GM12878 (cell line): Measurements from ENCODE around the gene ATL1. TPM values are rescaled to one million over a fixed set of nuclear protein-coding genes. Genes with fewer than 3 reads are reported as not detected.
A peak's percentile ranks its signal among the peaks of the same experiment; 100 is the strongest.

Experiments used
- ATAC-seq: fragments of 200-7000 bp; cut with Tn5 transposase; 3 replicates; pipeline ENCODE4 v1.9.1; 2020; ENCODE audit warnings: mild to moderate bottlenecking, moderate library complexity
- BruUV-seq: library from RNA; stranded (reverse); fragments of 400-500 nt; replicated peaks from 2 replicates; lab custom pipeline; 2021; lab: Mats Ljungman, UMichigan
- CTCF ChIA-PET: fragments of 300-600 bp; sonication (Branson Sonifier 250); formaldehyde crosslinking; extraction: SDS; loops from one replicate; lab custom pipeline; 2021; ENCODE audit warnings: inconsistent platforms; lab: Yijun Ruan, JAX
- POLR2A ChIA-PET: fragments of 350-600 bp; formaldehyde crosslinking; extraction: SDS; loops from one replicate; lab custom pipeline; 2021; ENCODE audit warnings: inconsistent platforms; lab: Charles Lee
- RAD21 ChIA-PET: fragments of 300-600 bp; sonication (Branson Sonifier 250); formaldehyde crosslinking; loops from one replicate; lab custom pipeline; 2023; ENCODE audit warnings: antibody characterized with exemption; ENCODE audit not compliant: unreplicated experiment; lab: Charles Lee
- SMC1A ChIA-PET: fragments of 300-600 bp; sonication (Branson Sonifier 250); formaldehyde crosslinking; loops from one replicate; lab custom pipeline; 2023; ENCODE audit not compliant: unreplicated experiment, uncharacterized antibody; lab: Charles Lee
- DNase-seq: peaks from one replicate; pipeline ENCODE4 v3.0.0-alpha.2; 2011; ENCODE audit warnings: low read depth, low spot score
- FAIRE-seq: peaks from 3 replicates; lab custom pipeline; 2011; peaks lifted over from hg19 to GRCh38; lab: Jason Lieb, UNC
- H2AFZ ChIP-seq: 2 replicates; pipeline ENCODE4 v1.6.0; 2011; ENCODE audit warnings: low read depth, low read length, control low read depth; ENCODE audit not compliant: control insufficient read depth
- H3K27ac ChIP-seq: 2 replicates; pipeline ENCODE4 v1.5.1; 2011; ENCODE audit warnings: control low read depth; ENCODE audit not compliant: control insufficient read depth, insufficient read depth
- H3K27me3 ChIP-seq, 2 experiments: replicated peaks in 1 of 2; 2 replicates each; pipeline versions ENCODE4 v1.6.0 to v1.6.1; 2011; ENCODE audit warnings: low read length in 1 of 2; ENCODE audit not compliant: control insufficient read depth in 2 of 2, insufficient read depth in 2 of 2
- H3K36me3 ChIP-seq, 2 experiments: 2 replicates each; pipeline ENCODE4 v1.5.1; 2011; ENCODE audit warnings: low read length in 1 of 2; ENCODE audit not compliant: control insufficient read depth in 2 of 2, insufficient read depth in 2 of 2
- H3K4me1 ChIP-seq: 2 replicates; pipeline ENCODE4 v1.6.1; 2011; ENCODE audit warnings: mild to moderate bottlenecking, low read length, moderate library complexity, mixed read lengths; ENCODE audit not compliant: control insufficient read depth, insufficient read depth
- H3K4me2 ChIP-seq: 2 replicates; pipeline ENCODE4 v1.6.0; 2011; ENCODE audit warnings: control low read depth; ENCODE audit not compliant: control insufficient read depth, insufficient read depth
- H3K4me3 ChIP-seq: fragments of 200-600 bp; sonication (generic); 2 replicates; pipeline ENCODE4 v1.5.1; 2016
- H3K79me2 ChIP-seq: 2 replicates; pipeline ENCODE4 v1.6.0; 2011; ENCODE audit warnings: low read length; ENCODE audit not compliant: control insufficient read depth, insufficient read depth
- H3K9ac ChIP-seq: 2 replicates; pipeline ENCODE4 v1.8.0; 2011; ENCODE audit warnings: low read length, control low read depth, mixed read lengths; ENCODE audit not compliant: control insufficient read depth, insufficient read depth
- H3K9me3 ChIP-seq: replicated peaks from 3 replicates; pipeline ENCODE4 v1.5.1; 2011; ENCODE audit warnings: mild to moderate bottlenecking, low read length; ENCODE audit not compliant: control insufficient read depth, insufficient read depth
- H4K20me1 ChIP-seq: 2 replicates; pipeline ENCODE4 v1.6.0; 2011; ENCODE audit not compliant: control insufficient read depth, insufficient read depth
- ASH2L ChIP-seq: fragments of 300-600, 200-600 bp; sonication (generic); IDR thresholded peaks from 2 replicates; pipeline ENCODE4 v1.6.1; 2017; ENCODE audit warnings: low read depth, mild to moderate bottlenecking, borderline replicate concordance
- CBFB ChIP-seq: IDR thresholded peaks from 2 replicates; pipeline ENCODE4 v1.6.1; 2016; ENCODE audit warnings: antibody characterized with exemption, low read depth
- NRF1 ChIP-seq: conservative IDR thresholded peaks from 2 replicates; pipeline ENCODE4 v1.6.1; 2011; ENCODE audit warnings: mild to moderate bottlenecking, low read depth, low read length, improper control_type of control experiment
- SMAD1 ChIP-seq: fragments of 450-650 bp; IDR thresholded peaks from 2 replicates; pipeline ENCODE4 v1.6.1; 2018; ENCODE audit warnings: mild to moderate bottlenecking, low read depth; ENCODE audit not compliant: partially characterized antibody
- SREBF2 ChIP-seq: IDR thresholded peaks from 2 replicates; pipeline ENCODE4 v1.6.1; 2012; ENCODE audit warnings: mild to moderate bottlenecking, low read length
- TCF12 ChIP-seq: IDR thresholded peaks from 2 replicates; pipeline ENCODE4 v1.6.1; 2011; ENCODE audit warnings: low read depth, mild to moderate bottlenecking, low read length
- WGBS: methylation state at CpG from one replicate; pipeline ENCODE4 v1.1.6; 2016; ENCODE audit warnings: low lambda C conversion rate; ENCODE audit not compliant: insufficient replicate concordance, insufficient coverage; ENCODE audit errors: missing lambda C conversion rate; 5-methylcytosine and 5-hydroxymethylcytosine counted together
- in situ Hi-C: fragments of 300-500 bp; cut with MboI; formaldehyde crosslinking; loops from 9 replicates; pipeline ENCODE4 v1.14.3; 2018; ENCODE audit warnings: mixed read lengths
- intact Hi-C: fragments of 100-400 bp; cut with micrococcal nuclease; formaldehyde crosslinking; loops from one replicate; pipeline ENCODE4 v1.14.2; 2022; ENCODE audit not compliant: unreplicated experiment
- polyA plus RNA-seq, 11 experiments: library from polyadenylated mRNA; depleted of rRNA in 4 of 11; unstranded in 6 of 11; stranded (reverse) in 5 of 11; fragments of >200 nt; fragmentation: Nextera tagmentation in 4 of 11; fragmentation: Illumina TruSeq in 1 of 11; extraction: Ambion mirVana in 4 of 11; extraction: Trizol in 1 of 11; gene quantifications; 1 replicate in 1 of 11; 2 replicates in 10 of 11; pipeline versions ENCODE4 v1.2.1 to v1.2.3, GENCODE V29; 2011 to 2016; ENCODE audit warnings: inconsistent platforms in 2 of 11, missing spikeins in 2 of 11, low read depth in 1 of 11
- total RNA-seq, 4 experiments: library from RNA; depleted of rRNA in 3 of 4; stranded (reverse); fragments of >200 nt in 3 of 4; fragmentation: Illumina TruSeq in 1 of 4; extraction: Trizol in 1 of 4; gene quantifications; 2 replicates each; pipeline versions ENCODE4 v1.2.1 to v1.2.3, GENCODE V29; 2013 to 2021
- TF ChIP-seq, protein P1 (sequence below): IDR thresholded peaks from 2 replicates; pipeline ENCODE4 v1.6.1; 2011; ENCODE audit warnings: borderline replicate concordance, low read depth, mild to moderate bottlenecking, moderate library complexity, low read length; ENCODE audit not compliant: insufficient read depth, poor library complexity, severe bottlenecking
- TF ChIP-seq, protein P2 (sequence below), 3 experiments: IDR thresholded peaks in 2 of 3; conservative IDR thresholded peaks in 1 of 3; 2 replicates each; pipeline ENCODE4 v1.5.1; 2011; ENCODE audit warnings: low read depth in 3 of 3, low read length in 3 of 3, mild to moderate bottlenecking in 3 of 3, control low read depth in 2 of 3, moderate library complexity in 2 of 3, inconsistent platforms in 1 of 3, mixed read lengths in 1 of 3; ENCODE audit not compliant: control insufficient read depth in 2 of 3, insufficient read depth in 1 of 3; ENCODE audit errors: extremely low read depth in 1 of 3

Gene ATL1
- total and polyA plus RNA-seq, 10 of the 15 experiments (the other 5 are each of a cell fraction or from before 2014, with no cell fraction given): 0.11 to 1.2 (median 0.58) TPM; not detected in 1

DNA sequence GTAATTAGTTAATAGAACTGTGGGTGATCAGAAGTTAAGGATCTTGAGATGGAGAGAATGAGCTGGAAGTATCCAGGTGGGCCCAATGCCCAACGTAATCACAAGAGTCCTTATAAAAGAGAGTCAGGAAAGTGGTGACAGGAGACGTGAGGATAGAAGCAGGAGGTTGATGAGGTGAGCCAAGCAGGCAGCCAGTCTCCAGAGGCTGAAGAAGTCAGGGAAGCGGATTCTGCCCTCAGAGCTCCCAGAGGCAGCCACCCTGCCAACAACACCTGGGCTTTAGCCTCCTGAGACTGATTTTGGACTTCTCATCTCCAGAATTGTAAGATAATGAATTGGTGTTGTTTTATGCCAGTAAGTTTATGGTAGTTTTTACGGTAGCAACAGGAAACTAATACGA is 118.2 kb downstream of the ATL1 start:
- 90% methylated on average over 5 of the region's 5 CpGs for WGBS
- peak overlapping the region; percentile 75 for H3K4me2 ChIP-seq
- in situ Hi-C loops: no loop called here
- no peak for TF ChIP-seq TCF12
- no peak for TF ChIP-seq CBFB
- TF ChIP-seq NRF1: no peak
- TF ChIP-seq, protein P1, sequence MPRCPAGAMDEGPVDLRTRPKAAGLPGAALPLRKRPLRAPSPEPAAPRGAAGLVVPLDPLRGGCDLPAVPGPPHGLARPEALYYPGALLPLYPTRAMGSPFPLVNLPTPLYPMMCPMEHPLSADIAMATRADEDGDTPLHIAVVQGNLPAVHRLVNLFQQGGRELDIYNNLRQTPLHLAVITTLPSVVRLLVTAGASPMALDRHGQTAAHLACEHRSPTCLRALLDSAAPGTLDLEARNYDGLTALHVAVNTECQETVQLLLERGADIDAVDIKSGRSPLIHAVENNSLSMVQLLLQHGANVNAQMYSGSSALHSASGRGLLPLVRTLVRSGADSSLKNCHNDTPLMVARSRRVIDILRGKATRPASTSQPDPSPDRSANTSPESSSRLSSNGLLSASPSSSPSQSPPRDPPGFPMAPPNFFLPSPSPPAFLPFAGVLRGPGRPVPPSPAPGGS: no peak
- no peak for TF ChIP-seq SMAD1
- TF ChIP-seq, all 136 proteins: peak for 0
- Histone ChIP-seq H3K4me3 (no peak overlapping the region), H3K9me3 (no peaks in the 10 kb centered on the region), H3K27me3 (no peaks in the 10 kb centered on the region), H3K27ac (peak overlapping the region; percentile 61), H3K36me3 (no peaks in the 10 kb centered on the region), H3K79me2 (no peaks in the 10 kb centered on the region), H3K9ac (no peak overlapping the region), H4K20me1 (no peaks in the 10 kb centered on the region), H2AFZ (peak overlapping the region; percentile 59), H3K4me1 (peaks cover 20% of the 10 kb centered on the region)
- RAD21 ChIA-PET: interaction anchor here (0.6 to 2.3 kb wide), 13 partner anchors 12 to 357 kb away, joined by 3 to 14 read pairs (median 4); no protein-coding TSS in a partner anchor
- POLR2A ChIA-PET: interaction anchor here (0.7 to 1.9 kb wide), 3 partner anchors 10 to 20 kb away, joined by 4 to 9 read pairs (median 6); partner anchors contain the start of gene SAV1
- no TSS peak for BruUV-seq
- DNase-seq: no peak
- CTCF ChIA-PET: interaction anchor here (1.0 to 2.0 kb wide), 11 partner anchors 10 to 335 kb away, joined by 3 to 12 read pairs (median 4); partner anchors contain the start of gene SAV1
- intact Hi-C loops: no loop called here
- SMC1A ChIA-PET: interaction anchor here (0.6 to 2.3 kb wide), 19 partner anchors 8 to 316 kb away, joined by 3 to 12 read pairs (median 3); no protein-coding TSS in a partner anchor
- no peak for ATAC-seq
- FAIRE-seq: no peak

DNA sequence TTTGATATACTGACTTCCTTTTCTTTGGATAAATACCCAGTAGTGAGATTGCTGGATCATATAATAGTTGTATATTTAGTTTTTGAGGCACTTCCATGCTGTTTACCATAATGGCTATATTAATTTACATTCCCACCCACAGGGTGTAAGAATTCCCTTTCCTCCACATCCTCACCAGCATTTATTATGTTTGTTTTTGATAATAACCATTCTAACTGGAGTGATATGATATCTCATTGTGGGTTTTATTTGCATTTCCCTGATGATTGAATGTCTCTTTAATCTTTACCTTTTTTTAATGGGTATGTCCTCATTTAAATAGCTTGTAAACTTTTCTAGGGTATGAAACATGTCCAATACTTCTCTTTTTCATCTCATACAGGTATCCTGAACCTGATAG is 119.7 kb downstream of the ATL1 start:
- no peaks in the 10 kb centered on the region for H4K20me1 ChIP-seq
- no peaks in the 10 kb centered on the region for H3K9me3 ChIP-seq
- H3K4me3 ChIP-seq: no peak overlapping the region
- H3K27ac ChIP-seq: no peak overlapping the region
- H2AFZ ChIP-seq: no peak overlapping the region
- in situ Hi-C loops: no loop called here
- RAD21 ChIA-PET: interaction anchor here (0.7 kb wide), 1 partner anchor 35 kb away, joined by 3 read pairs; no protein-coding TSS in a partner anchor
- H3K27me3 ChIP-seq: no peaks in the 10 kb centered on the region
- no peaks in the 10 kb centered on the region for H3K79me2 ChIP-seq
- POLR2A ChIA-PET: no interaction called here
- SMC1A ChIA-PET: interaction anchor here (0.8 to 1.6 kb wide), 2 partner anchors 13 to 51 kb away, joined by 3 read pairs; no protein-coding TSS in a partner anchor
- no peak overlapping the region for H3K4me2 ChIP-seq
- intact Hi-C loops: no loop called here
- no peaks in the 10 kb centered on the region for H3K36me3 ChIP-seq
- ATAC-seq: no peak
- no peak for FAIRE-seq
- no peak overlapping the region for H3K9ac ChIP-seq
- no peak for DNase-seq
- CTCF ChIA-PET: no interaction called here
- no TSS peak for BruUV-seq
- peaks cover 20% of the 10 kb centered on the region for H3K4me1 ChIP-seq
- TF ChIP-seq, protein P2, sequence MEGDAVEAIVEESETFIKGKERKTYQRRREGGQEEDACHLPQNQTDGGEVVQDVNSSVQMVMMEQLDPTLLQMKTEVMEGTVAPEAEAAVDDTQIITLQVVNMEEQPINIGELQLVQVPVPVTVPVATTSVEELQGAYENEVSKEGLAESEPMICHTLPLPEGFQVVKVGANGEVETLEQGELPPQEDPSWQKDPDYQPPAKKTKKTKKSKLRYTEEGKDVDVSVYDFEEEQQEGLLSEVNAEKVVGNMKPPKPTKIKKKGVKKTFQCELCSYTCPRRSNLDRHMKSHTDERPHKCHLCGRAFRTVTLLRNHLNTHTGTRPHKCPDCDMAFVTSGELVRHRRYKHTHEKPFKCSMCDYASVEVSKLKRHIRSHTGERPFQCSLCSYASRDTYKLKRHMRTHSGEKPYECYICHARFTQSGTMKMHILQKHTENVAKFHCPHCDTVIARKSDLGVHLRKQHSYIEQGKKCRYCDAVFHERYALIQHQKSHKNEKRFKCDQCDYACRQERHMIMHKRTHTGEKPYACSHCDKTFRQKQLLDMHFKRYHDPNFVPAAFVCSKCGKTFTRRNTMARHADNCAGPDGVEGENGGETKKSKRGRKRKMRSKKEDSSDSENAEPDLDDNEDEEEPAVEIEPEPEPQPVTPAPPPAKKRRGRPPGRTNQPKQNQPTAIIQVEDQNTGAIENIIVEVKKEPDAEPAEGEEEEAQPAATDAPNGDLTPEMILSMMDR (IDR thresholded peaks at IDR 0.05 in 2 of 3, conservative IDR thresholded peaks at IDR 0.05 in 1 of 3; ENCODE audit: control insufficient read depth in 2 of 3, extremely low read depth in 1 of 3, insufficient read depth in 1 of 3, low read depth in 3 of 3, low read length in 3 of 3): no peak
- no peak for TF ChIP-seq SREBF2
- TF ChIP-seq ASH2L: no peak
